Measurements from ENCODE around the gene SETD3. TPM values are rescaled to one million over a fixed set of nuclear protein-coding genes. Genes with fewer than 3 reads are reported as not detected.

Gene SETD3
- polyA plus RNA-seq, 1 donor from 2014 or later, result 49.6 TPM

DNA sequence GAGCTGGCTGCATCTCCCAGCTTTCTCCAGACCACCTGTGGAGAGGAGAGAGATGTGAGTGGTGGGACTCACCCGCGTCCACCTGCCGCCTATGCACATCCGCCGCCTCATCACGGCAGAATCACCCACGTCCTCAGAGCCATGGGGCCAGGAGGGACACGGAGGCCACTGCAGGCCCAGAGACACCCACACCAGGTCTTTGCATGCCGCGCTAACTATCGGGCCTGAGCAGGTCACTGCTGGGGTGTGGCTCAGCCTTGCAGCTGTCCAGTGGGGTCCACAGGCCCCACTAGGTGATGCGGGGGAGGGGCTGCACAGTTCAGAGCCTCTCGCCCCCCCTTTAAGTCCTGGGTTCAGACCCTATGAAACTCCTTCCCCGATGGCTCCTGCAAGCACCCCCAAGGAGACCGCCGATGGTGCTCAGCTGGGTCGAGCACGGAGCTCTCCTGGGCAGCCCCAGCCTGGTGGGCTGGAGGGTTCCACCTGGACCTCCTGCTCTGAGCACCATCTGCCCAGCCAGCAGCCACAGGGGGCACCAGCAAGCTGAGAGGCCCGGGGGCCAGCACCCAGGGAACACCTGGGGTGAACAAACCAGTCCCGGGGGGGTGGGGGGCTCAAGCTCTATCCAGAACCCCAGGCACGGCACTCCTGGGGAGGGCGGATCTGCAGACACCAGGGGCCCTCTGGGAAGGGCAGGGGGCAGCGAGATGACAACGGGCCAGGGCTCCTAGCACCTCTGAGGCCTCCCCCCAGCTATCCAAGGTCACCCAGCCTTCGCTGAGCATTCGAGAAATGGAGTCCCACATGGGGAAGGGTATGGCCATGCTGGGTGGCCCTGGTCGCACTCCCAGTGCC lies 34.9 kb upstream of the SETD3 start:
- Histone ChIP-seq H2AFZ (ENCODE audit: low read depth, low read length) (no peak overlapping the region), H3K36me3 (ENCODE audit: insufficient read depth, low read length) (no peaks in the 10 kb centered on the region), H3K27ac (ENCODE audit: low read length) (no peak overlapping the region)

DNA sequence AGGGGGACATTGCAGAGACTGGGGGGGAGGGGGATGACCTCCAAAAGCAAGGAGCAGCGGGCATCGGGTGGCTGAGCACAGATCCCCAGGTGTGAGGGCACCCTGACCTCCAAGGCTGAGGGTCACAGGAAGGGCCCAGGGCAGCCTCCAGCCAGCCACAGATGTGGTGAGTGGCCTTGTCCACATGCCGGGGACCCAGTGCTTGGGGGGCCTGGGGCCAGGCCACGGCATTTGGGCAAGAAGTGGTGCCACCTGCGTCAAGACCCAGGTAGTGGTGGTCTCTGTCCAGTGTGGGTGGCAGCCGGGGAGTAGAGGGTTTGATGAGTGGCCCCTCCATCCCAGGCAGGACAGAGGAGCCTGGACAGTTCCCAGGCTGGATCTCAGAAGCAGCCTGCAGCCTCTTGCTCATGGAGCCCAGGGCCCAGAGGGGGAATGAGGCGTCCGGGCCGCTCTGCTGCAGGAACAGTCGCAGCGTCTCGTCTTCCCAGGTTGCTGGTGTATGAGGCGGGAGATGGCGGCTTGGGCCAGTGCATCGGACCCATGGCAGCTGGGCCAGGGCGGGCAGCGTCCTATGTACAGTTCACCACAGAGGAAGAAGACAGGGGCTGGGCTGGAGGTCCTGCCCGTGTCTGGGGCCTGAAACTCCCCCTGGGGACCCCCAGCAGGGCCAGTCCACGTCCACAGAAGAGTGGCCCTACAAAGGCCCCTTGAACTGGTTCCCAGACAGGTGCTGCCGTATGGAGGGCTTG lies 34.1 kb upstream of the SETD3 start:
- Histone ChIP-seq H3K36me3 (ENCODE audit: insufficient read depth, low read length) (no peaks in the 10 kb centered on the region), H3K9ac (ENCODE audit: low read length) (no peak overlapping the region), H3K27ac (ENCODE audit: low read length) (no peak overlapping the region), H4K20me1 (ENCODE audit: insufficient read depth) (no peaks in the 10 kb centered on the region), H2AFZ (ENCODE audit: low read depth, low read length) (no peak overlapping the region), H3F3A (ENCODE audit: insufficient read depth, low read length, poor library complexity, severe bottlenecking) (no peaks in the 10 kb centered on the region), H3K4me3 (ENCODE audit: low read length) (no peak overlapping the region), H3K9me3 (ENCODE audit: low read length) (no peaks in the 10 kb centered on the region), H3K4me2 (ENCODE audit: low read length) (no peak overlapping the region), H3K79me2 (replicated peaks; ENCODE audit: insufficient read depth, low read length) (peaks cover 5% of the 10 kb centered on the region), H3K9me2 (ENCODE audit: insufficient read depth, low read length) (no peaks in the 10 kb centered on the region), H3K27me3 (ENCODE audit: insufficient read depth, low read depth, low read length) (no peaks in the 10 kb centered on the region)
- TF ChIP-seq, protein P1, sequence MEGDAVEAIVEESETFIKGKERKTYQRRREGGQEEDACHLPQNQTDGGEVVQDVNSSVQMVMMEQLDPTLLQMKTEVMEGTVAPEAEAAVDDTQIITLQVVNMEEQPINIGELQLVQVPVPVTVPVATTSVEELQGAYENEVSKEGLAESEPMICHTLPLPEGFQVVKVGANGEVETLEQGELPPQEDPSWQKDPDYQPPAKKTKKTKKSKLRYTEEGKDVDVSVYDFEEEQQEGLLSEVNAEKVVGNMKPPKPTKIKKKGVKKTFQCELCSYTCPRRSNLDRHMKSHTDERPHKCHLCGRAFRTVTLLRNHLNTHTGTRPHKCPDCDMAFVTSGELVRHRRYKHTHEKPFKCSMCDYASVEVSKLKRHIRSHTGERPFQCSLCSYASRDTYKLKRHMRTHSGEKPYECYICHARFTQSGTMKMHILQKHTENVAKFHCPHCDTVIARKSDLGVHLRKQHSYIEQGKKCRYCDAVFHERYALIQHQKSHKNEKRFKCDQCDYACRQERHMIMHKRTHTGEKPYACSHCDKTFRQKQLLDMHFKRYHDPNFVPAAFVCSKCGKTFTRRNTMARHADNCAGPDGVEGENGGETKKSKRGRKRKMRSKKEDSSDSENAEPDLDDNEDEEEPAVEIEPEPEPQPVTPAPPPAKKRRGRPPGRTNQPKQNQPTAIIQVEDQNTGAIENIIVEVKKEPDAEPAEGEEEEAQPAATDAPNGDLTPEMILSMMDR (IDR thresholded peaks at IDR 0.05; ENCODE audit: poor library complexity, severe bottlenecking), result no peak
- TF ChIP-seq EZH2 (IDR thresholded peaks at IDR 0.05; ENCODE audit: borderline replicate concordance, insufficient read depth, low read length, poor library complexity, severe bottlenecking) (no peak), POLR2AphosphoS5 (IDR thresholded peaks at IDR 0.05) (no peak), RAD21 (conservative IDR thresholded peaks at IDR 0.05) (no peak), MXI1 (conservative IDR thresholded peaks at IDR 0.05; ENCODE audit: poor library complexity, severe bottlenecking) (no peak), SMC3 (conservative IDR thresholded peaks at IDR 0.05; ENCODE audit: poor library complexity) (no peak), TAF1 (IDR thresholded peaks at IDR 0.05; ENCODE audit: low read depth) (no peak)
- TF ChIP-seq, protein P2, sequence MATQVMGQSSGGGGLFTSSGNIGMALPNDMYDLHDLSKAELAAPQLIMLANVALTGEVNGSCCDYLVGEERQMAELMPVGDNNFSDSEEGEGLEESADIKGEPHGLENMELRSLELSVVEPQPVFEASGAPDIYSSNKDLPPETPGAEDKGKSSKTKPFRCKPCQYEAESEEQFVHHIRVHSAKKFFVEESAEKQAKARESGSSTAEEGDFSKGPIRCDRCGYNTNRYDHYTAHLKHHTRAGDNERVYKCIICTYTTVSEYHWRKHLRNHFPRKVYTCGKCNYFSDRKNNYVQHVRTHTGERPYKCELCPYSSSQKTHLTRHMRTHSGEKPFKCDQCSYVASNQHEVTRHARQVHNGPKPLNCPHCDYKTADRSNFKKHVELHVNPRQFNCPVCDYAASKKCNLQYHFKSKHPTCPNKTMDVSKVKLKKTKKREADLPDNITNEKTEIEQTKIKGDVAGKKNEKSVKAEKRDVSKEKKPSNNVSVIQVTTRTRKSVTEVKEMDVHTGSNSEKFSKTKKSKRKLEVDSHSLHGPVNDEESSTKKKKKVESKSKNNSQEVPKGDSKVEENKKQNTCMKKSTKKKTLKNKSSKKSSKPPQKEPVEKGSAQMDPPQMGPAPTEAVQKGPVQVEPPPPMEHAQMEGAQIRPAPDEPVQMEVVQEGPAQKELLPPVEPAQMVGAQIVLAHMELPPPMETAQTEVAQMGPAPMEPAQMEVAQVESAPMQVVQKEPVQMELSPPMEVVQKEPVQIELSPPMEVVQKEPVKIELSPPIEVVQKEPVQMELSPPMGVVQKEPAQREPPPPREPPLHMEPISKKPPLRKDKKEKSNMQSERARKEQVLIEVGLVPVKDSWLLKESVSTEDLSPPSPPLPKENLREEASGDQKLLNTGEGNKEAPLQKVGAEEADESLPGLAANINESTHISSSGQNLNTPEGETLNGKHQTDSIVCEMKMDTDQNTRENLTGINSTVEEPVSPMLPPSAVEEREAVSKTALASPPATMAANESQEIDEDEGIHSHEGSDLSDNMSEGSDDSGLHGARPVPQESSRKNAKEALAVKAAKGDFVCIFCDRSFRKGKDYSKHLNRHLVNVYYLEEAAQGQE (IDR thresholded peaks at IDR 0.05; ENCODE audit: borderline replicate concordance), result no peak

More for the DNA sequence above, 34.9 kb upstream of the SETD3 start:
- TF ChIP-seq SMC3 (conservative IDR thresholded peaks at IDR 0.05; ENCODE audit: poor library complexity) (no peak), POLR2AphosphoS5 (IDR thresholded peaks at IDR 0.05) (no peak), EP300 (conservative IDR thresholded peaks at IDR 0.05; ENCODE audit: poor library complexity, severe bottlenecking) (no peak), TAF1 (IDR thresholded peaks at IDR 0.05; ENCODE audit: low read depth) (no peak), MXI1 (conservative IDR thresholded peaks at IDR 0.05; ENCODE audit: poor library complexity, severe bottlenecking) (no peak)
- TF ChIP-seq, protein P1 (IDR thresholded peaks at IDR 0.05; ENCODE audit: poor library complexity, severe bottlenecking), result no peak
- TF ChIP-seq, protein P2 (IDR thresholded peaks at IDR 0.05; ENCODE audit: borderline replicate concordance), result no peak
- Histone ChIP-seq H3K4me2 (ENCODE audit: low read length) (no peak overlapping the region), H3K27me3 (ENCODE audit: insufficient read depth, low read depth, low read length) (no peaks in the 10 kb centered on the region), H3K79me2 (replicated peaks; ENCODE audit: insufficient read depth, low read length) (peaks cover 5% of the 10 kb centered on the region), H3K9me3 (ENCODE audit: low read length) (no peaks in the 10 kb centered on the region), H3K9ac (ENCODE audit: low read length) (no peak overlapping the region), H3K9me2 (ENCODE audit: insufficient read depth, low read length) (no peaks in the 10 kb centered on the region), H4K20me1 (ENCODE audit: insufficient read depth) (no peaks in the 10 kb centered on the region), H3F3A (ENCODE audit: insufficient read depth, low read length, poor library complexity, severe bottlenecking) (no peaks in the 10 kb centered on the region), H3K4me3 (ENCODE audit: low read length) (no peak overlapping the region)
